ENCODE measurements around the gene FSHB. TPM values are rescaled to one million over a fixed set of nuclear protein-coding genes. Genes with fewer than 3 reads are reported as not detected.
"Not testable (repeated sequence)": the region's sequence is repeated elsewhere in the genome, so short reads cannot be mapped to it uniquely, and the experiment has no call there.

The FSHB gene
- total RNA-seq, 1 experiment from 2014 or later: not detected

- intact Hi-C loops (cut with micrococcal nuclease; ENCODE audit: unreplicated experiment): no loop called here
These were observed 31.0 kb downstream of the FSHB start for GRCh38 chr11:30261821-30262220.

GRCh38 chr11:30268638-30269037 lies 37.8 kb downstream of the FSHB start:
- POLR2A ChIA-PET; H3K27me3 ChIP-seq (replicated peaks; ENCODE audit: control insufficient read depth, insufficient read depth, low read length); H3K27me3 Mint-ChIP-seq (ENCODE audit: insufficient read depth, unreplicated experiment); CTCF ChIA-PET; H3K9me3 ChIP-seq; H3K4me3 Mint-ChIP-seq (ENCODE audit: unreplicated experiment); H3K36me3 ChIP-seq (ENCODE audit: control insufficient read depth, insufficient read depth, low read length); DNase-seq; H3K36me3 Mint-ChIP-seq (ENCODE audit: insufficient read depth, unreplicated experiment); BruUV-seq (replicated peaks); H3K4me3 ChIP-seq (ENCODE audit: low read depth, low read length); H3K27ac Mint-ChIP-seq (ENCODE audit: unreplicated experiment); H3K4me1 Mint-ChIP-seq (ENCODE audit: low read depth, unreplicated experiment); H3K9me3 Mint-ChIP-seq (ENCODE audit: unreplicated experiment); intact Hi-C loops (cut with micrococcal nuclease; ENCODE audit: unreplicated experiment); H3K4me1 ChIP-seq: not testable (repeated sequence)

More at GRCh38 chr11:30261821-30262220, 31.0 kb downstream of the FSHB start:
- Mint-ChIP-seq H3K9me3 (ENCODE audit: unreplicated experiment) (peaks cover 9% of the 10 kb centered on the region), H3K27ac (ENCODE audit: unreplicated experiment) (no peak overlapping the region), H3K27me3 (ENCODE audit: insufficient read depth, unreplicated experiment) (no peaks in the 10 kb centered on the region), H3K4me3 (ENCODE audit: unreplicated experiment) (no peak overlapping the region), H3K4me1 (ENCODE audit: low read depth, unreplicated experiment) (no peaks in the 10 kb centered on the region), H3K36me3 (ENCODE audit: insufficient read depth, unreplicated experiment) (no peaks in the 10 kb centered on the region)
- no TSS peak for BruUV-seq (replicated peaks)
- Histone ChIP-seq H3K9me3 (no peaks in the 10 kb centered on the region), H3K4me3 (ENCODE audit: low read depth, low read length) (no peak overlapping the region), H3K36me3 (ENCODE audit: control insufficient read depth, insufficient read depth, low read length) (no peaks in the 10 kb centered on the region), H3K4me1 (no peaks in the 10 kb centered on the region), H3K27me3 (replicated peaks; ENCODE audit: control insufficient read depth, insufficient read depth, low read length) (no peaks in the 10 kb centered on the region)
- DNase-seq: no peak
- ChIA-PET POLR2A (no interaction called here), CTCF (no interaction called here)
- no peak for TF ChIP-seq CTCF (IDR thresholded peaks at IDR 0.05; ENCODE audit: insufficient read depth in 1 of 2, low read depth in 1 of 2, low read length in 1 of 2, severe bottlenecking in 1 of 2, unreplicated experiment in 1 of 2)

- intact Hi-C loops (cut with micrococcal nuclease; ENCODE audit: unreplicated experiment): no loop called here
- H3K4me1 ChIP-seq: no peaks in the 10 kb centered on the region
- H3K4me3 Mint-ChIP-seq (ENCODE audit: unreplicated experiment): no peak overlapping the region
- H3K9me3 ChIP-seq: no peaks in the 10 kb centered on the region
- no peak overlapping the region for H3K4me3 ChIP-seq (ENCODE audit: low read depth, low read length)
- H3K36me3 Mint-ChIP-seq (ENCODE audit: insufficient read depth, unreplicated experiment): no peaks in the 10 kb centered on the region
- no peaks in the 10 kb centered on the region for H3K9me3 Mint-ChIP-seq (ENCODE audit: unreplicated experiment)
- ChIA-PET CTCF (no interaction called here), POLR2A (no interaction called here)
- no peaks in the 10 kb centered on the region for H3K36me3 ChIP-seq (ENCODE audit: control insufficient read depth, insufficient read depth, low read length)
- BruUV-seq (replicated peaks): no TSS peak
- no peaks in the 10 kb centered on the region for H3K27me3 ChIP-seq (replicated peaks; ENCODE audit: control insufficient read depth, insufficient read depth, low read length)
- no peak overlapping the region for H3K27ac Mint-ChIP-seq (ENCODE audit: unreplicated experiment)
- no peaks in the 10 kb centered on the region for H3K4me1 Mint-ChIP-seq (ENCODE audit: low read depth, unreplicated experiment)
- TF ChIP-seq CTCF (IDR thresholded peaks at IDR 0.05; ENCODE audit: insufficient read depth in 1 of 2, low read depth in 1 of 2, low read length in 1 of 2, severe bottlenecking in 1 of 2, unreplicated experiment in 1 of 2): no peak
- DNase-seq: no peak
- peaks cover 9% of the 10 kb centered on the region for H3K27me3 Mint-ChIP-seq (ENCODE audit: insufficient read depth, unreplicated experiment)
These were observed 39.9 kb downstream of the FSHB start for GRCh38 chr11:30270671-30271070.

- H3K36me3 Mint-ChIP-seq (ENCODE audit: insufficient read depth, unreplicated experiment): no peaks in the 10 kb centered on the region
These were observed 46.4 kb downstream of the FSHB start for GRCh38 chr11:30277176-30277575.

More at GRCh38 chr11:30277176-30277575, 46.4 kb downstream of the FSHB start:
- Mint-ChIP-seq H3K27ac (ENCODE audit: unreplicated experiment) (no peak overlapping the region), H3K4me3 (ENCODE audit: unreplicated experiment) (no peak overlapping the region), H3K4me1 (ENCODE audit: low read depth, unreplicated experiment) (no peaks in the 10 kb centered on the region), H3K27me3 (ENCODE audit: insufficient read depth, unreplicated experiment) (peaks cover 5% of the 10 kb centered on the region), H3K9me3 (ENCODE audit: unreplicated experiment) (no peaks in the 10 kb centered on the region)
- Histone ChIP-seq H3K36me3 (ENCODE audit: control insufficient read depth, insufficient read depth, low read length) (no peaks in the 10 kb centered on the region), H3K27me3 (replicated peaks; ENCODE audit: control insufficient read depth, insufficient read depth, low read length) (no peaks in the 10 kb centered on the region), H3K4me3 (ENCODE audit: low read depth, low read length) (no peak overlapping the region), H3K4me1 (no peaks in the 10 kb centered on the region), H3K9me3 (0 out of 2 replicates have a peak, but pooled peaks cover 4% of the 10 kb centered on the region)
- POLR2A ChIA-PET: no interaction called here
- intact Hi-C loops (cut with micrococcal nuclease; ENCODE audit: unreplicated experiment): no loop called here
- CTCF ChIA-PET: no interaction called here
- no peak for TF ChIP-seq CTCF (IDR thresholded peaks at IDR 0.05; ENCODE audit: insufficient read depth in 1 of 2, low read depth in 1 of 2, low read length in 1 of 2, severe bottlenecking in 1 of 2, unreplicated experiment in 1 of 2)
- DNase-seq: no peak
- no TSS peak for BruUV-seq (replicated peaks)

Measured in Caco-2 (cell line).